K562 (cell line): ENCODE data around the gene EVC. TPM values are rescaled to one million over a fixed set of nuclear protein-coding genes. Genes with fewer than 3 reads are reported as not detected.

Experiments used
- ATAC-seq: fragments of 200-7000 bp; cut with Tn5 transposase; 3 replicates; pipeline ENCODE4 v1.9.1; 2020; ENCODE audit warnings: moderate library complexity
- BruUV-seq: library from RNA; stranded (reverse); fragments of 400-500 nt; replicated peaks from 2 replicates; lab custom pipeline; 2021; lab: Mats Ljungman, UMichigan
- CTCF ChIA-PET: fragments of 300-600 bp; formaldehyde crosslinking; extraction: SDS; loops from one replicate; lab custom pipeline; 2021; ENCODE audit warnings: low intra/inter-chr PET ratio; lab: Yijun Ruan, JAX
- POLR2A ChIA-PET: fragments of 300-600, 350-650 bp; sonication (Branson Sonifier 250); formaldehyde crosslinking; extraction: SDS; loops from one replicate; lab custom pipeline; 2021; ENCODE audit warnings: antibody characterized with exemption, inconsistent platforms; lab: Yijun Ruan, JAX
- DNase-seq, 4 experiments: peaks; one replicate each; pipeline versions ENCODE4 v3.0.0 to v3.0.0-alpha.2; 2011 to 2018; ENCODE audit warnings: low spot score in 3 of 4, mixed read lengths in 3 of 4; ENCODE audit errors: extremely low read depth in 1 of 4
- FAIRE-seq: peaks from 2 replicates; lab custom pipeline; 2011; peaks lifted over from hg19 to GRCh38; lab: Jason Lieb, UNC
- H2AFZ ChIP-seq: 2 replicates; pipeline ENCODE4 v1.6.0; 2011; ENCODE audit warnings: low read depth, low read length, control low read depth, inconsistent platforms
- H3K27ac ChIP-seq: fragments of 200-600 bp; 3 replicates; pipeline ENCODE4 v1.8.0; 2011; ENCODE audit warnings: low read depth, mild to moderate bottlenecking, control low read depth, inconsistent platforms, low read length, moderate library complexity, mixed read lengths; ENCODE audit errors: extremely low read depth
- H3K27me3 ChIP-seq, 2 experiments: fragments of 300-600 bp in 1 of 2; 2 replicates in 1 of 2; 3 replicates in 1 of 2; pipeline versions ENCODE4 v1.6.0 to v1.8.0; 2011; ENCODE audit warnings: inconsistent platforms in 2 of 2, low read length in 2 of 2, mild to moderate bottlenecking in 1 of 2, mixed read lengths in 1 of 2, moderate library complexity in 1 of 2; ENCODE audit not compliant: control insufficient read depth in 2 of 2, insufficient read depth in 2 of 2
- H3K36me3 ChIP-seq: fragments of 300-600 bp; 3 replicates; pipeline ENCODE4 v1.8.0; 2011; ENCODE audit warnings: mild to moderate bottlenecking, low read length, inconsistent platforms; ENCODE audit not compliant: control insufficient read depth, insufficient read depth
- H3K4me1 ChIP-seq, 2 experiments: fragments of 200-600 bp in 1 of 2; replicated peaks in 1 of 2; 2 replicates in 1 of 2; 3 replicates in 1 of 2; pipeline versions ENCODE4 v1.5.1 to v1.8.0; 2011; ENCODE audit warnings: inconsistent platforms in 2 of 2, low read length in 2 of 2, mild to moderate bottlenecking in 1 of 2, mixed read lengths in 1 of 2, moderate library complexity in 1 of 2; ENCODE audit not compliant: control insufficient read depth in 2 of 2, insufficient read depth in 2 of 2
- H3K4me2 ChIP-seq: 2 replicates; pipeline ENCODE4 v1.6.1; 2011; ENCODE audit warnings: low read length, control low read depth, inconsistent platforms, mixed read lengths; ENCODE audit not compliant: insufficient read depth
- H3K4me3 ChIP-seq: fragments of 200-600 bp; sonication (generic), shearing (Covaris generic); 2 replicates; pipeline ENCODE4 v1.5.1; 2016; ENCODE audit warnings: control low read depth, inconsistent platforms
- H3K79me2 ChIP-seq: fragments of 200-600 bp; 3 replicates; pipeline ENCODE4 v1.8.0; 2011; ENCODE audit warnings: low read length, inconsistent platforms; ENCODE audit not compliant: control insufficient read depth, insufficient read depth
- H3K9ac ChIP-seq, 2 experiments: 2 replicates each; pipeline versions ENCODE4 v1.6.0 to v1.6.1; 2011; ENCODE audit warnings: low read depth in 2 of 2, low read length in 2 of 2, control low read depth in 1 of 2, inconsistent platforms in 1 of 2, mild to moderate bottlenecking in 1 of 2, mixed read lengths in 1 of 2; ENCODE audit not compliant: insufficient read depth in 1 of 2
- H3K9me1 ChIP-seq: one replicate; pipeline ENCODE4 v1.6.0; 2011; ENCODE audit warnings: inconsistent platforms, mild to moderate bottlenecking, low read length, moderate library complexity; ENCODE audit not compliant: control insufficient read depth, insufficient read depth
- H3K9me3 ChIP-seq: replicated peaks from 2 replicates; pipeline ENCODE4 v1.5.1; 2011; ENCODE audit warnings: low read depth, low read length, inconsistent platforms; ENCODE audit not compliant: control insufficient read depth, insufficient read depth
- H4K20me1 ChIP-seq: replicated peaks from 2 replicates; pipeline ENCODE4 v1.6.1; 2011; ENCODE audit warnings: low read length, inconsistent platforms, mixed read lengths; ENCODE audit not compliant: control insufficient read depth, insufficient read depth
- BACH1 ChIP-seq: fragments of 200-800 bp; sonication (Bioruptor generic); IDR thresholded peaks from 2 replicates; pipeline ENCODE4 v1.6.1; 2016; ENCODE audit warnings: missing genetic modification characterization, missing compliant biosample characterization
- EGR1 ChIP-seq: fragments of 450-650 bp; conservative IDR thresholded peaks from 2 replicates; pipeline ENCODE4 v1.6.1; 2017; ENCODE audit warnings: mild to moderate bottlenecking
- MAZ ChIP-seq, 2 experiments: fragments of 450-650 bp in 1 of 2; sonication (generic) in 1 of 2; formaldehyde crosslinking; IDR thresholded peaks in 1 of 2; conservative IDR thresholded peaks in 1 of 2; 2 replicates each; pipeline versions ENCODE4 v1.4.0 to v1.5.0; 2020; ENCODE audit warnings: mild to moderate bottlenecking in 1 of 2, missing genetic modification reagents in 1 of 2
- PML ChIP-seq: IDR thresholded peaks from 2 replicates; pipeline ENCODE4 v1.6.1; 2012; ENCODE audit warnings: low read length, inconsistent platforms
- POU5F1 ChIP-seq: fragments of 150-350 bp; IDR thresholded peaks from 2 replicates; pipeline ENCODE4 v1.6.1; 2014; ENCODE audit warnings: borderline replicate concordance, low read length, low read depth, mild to moderate bottlenecking; ENCODE audit not compliant: partially characterized antibody
- SMAD1 ChIP-seq: fragments of 150-350 bp; IDR thresholded peaks from 2 replicates; pipeline ENCODE4 v1.6.1; 2014; ENCODE audit warnings: low read length, low read depth; ENCODE audit not compliant: partially characterized antibody
- SREBF2 ChIP-seq: sonication (generic); formaldehyde crosslinking; IDR thresholded peaks from 2 replicates; pipeline ENCODE4 v1.4.0; 2020; ENCODE audit warnings: mild to moderate bottlenecking, missing genetic modification reagents
- TGIF2 ChIP-seq: sonication (generic); formaldehyde crosslinking; IDR thresholded peaks from 2 replicates; pipeline ENCODE4 v1.8.1; 2022; ENCODE audit warnings: mild to moderate bottlenecking, missing genetic modification reagents, moderate library complexity
- ZNF347 ChIP-seq: fragments of 450-650 bp; formaldehyde crosslinking; IDR thresholded peaks from 2 replicates; pipeline ENCODE4 v1.4.0; 2020; ENCODE audit warnings: low read depth, mild to moderate bottlenecking, moderate library complexity
- ZNF551 ChIP-seq: fragments of 250-450 bp; sonication (Bioruptor Pico); IDR thresholded peaks from 2 replicates; pipeline ENCODE4 v1.5.0; 2021; ENCODE audit warnings: mild to moderate bottlenecking, moderate library complexity
- ZNF668 ChIP-seq: fragments of 250-450 bp; sonication (Bioruptor Pico); IDR thresholded peaks from 2 replicates; pipeline ENCODE4 v1.8.0; 2022; ENCODE audit warnings: mild to moderate bottlenecking, inconsistent platforms
- WGBS: fragments of 100-300 bp; shearing (Covaris generic); methylation state at CpG from one replicate; pipeline ENCODE4 v1.1.6; 2016; ENCODE audit warnings: low coverage, mixed read lengths; ENCODE audit not compliant: insufficient coverage; ENCODE audit errors: missing lambda C conversion rate; 5-methylcytosine and 5-hydroxymethylcytosine counted together
- in situ Hi-C: fragments of 300-500 bp; cut with MboI; formaldehyde crosslinking; loops from 4 replicates; pipeline ENCODE4 v1.15.0; 2018; ENCODE audit warnings: inconsistent platforms, mixed read lengths
- intact Hi-C: fragments of 100-400 bp; cut with micrococcal nuclease; formaldehyde crosslinking; loops from 2 replicates; pipeline ENCODE4 v1.14.2; 2022
- polyA plus RNA-seq, 8 experiments: library from polyadenylated mRNA; depleted of rRNA in 4 of 8; stranded (reverse) in 5 of 8; unstranded in 3 of 8; fragments of >200 nt; fragmentation: Nextera tagmentation in 2 of 8; fragmentation: Illumina TruSeq in 1 of 8; extraction: Ambion mirVana in 2 of 8; extraction: Trizol in 1 of 8; gene quantifications; 2 replicates each; pipeline versions ENCODE4 v1.2.1 to v1.2.3, GENCODE V29; 2011 to 2014; ENCODE audit warnings: inconsistent platforms in 1 of 8, missing spikeins in 1 of 8
- total RNA-seq, 7 experiments: library from RNA; depleted of rRNA in 6 of 7; stranded (reverse); fragments of >200 nt in 6 of 7; fragmentation: Illumina TruSeq in 2 of 7; extraction: Trizol in 2 of 7; gene quantifications; 2 replicates each; pipeline versions ENCODE4 v1.2.1 to v1.2.3, GENCODE V29; 2011 to 2021; ENCODE audit warnings: low replicate concordance in 1 of 7
- TF ChIP-seq, protein P1 (sequence below): sonication (generic); formaldehyde crosslinking; IDR thresholded peaks from 2 replicates; pipeline ENCODE4 v1.8.1; 2023; ENCODE audit warnings: missing genetic modification reagents, mild to moderate bottlenecking, borderline replicate concordance
- TF ChIP-seq, protein P2 (sequence below), 2 experiments: fragments of 450-650 bp in 1 of 2; sonication (generic) in 1 of 2; formaldehyde crosslinking in 1 of 2; IDR thresholded peaks in 1 of 2; conservative IDR thresholded peaks in 1 of 2; 2 replicates each; pipeline versions ENCODE4 v1.6.1 to v1.8.1; 2016 to 2023; ENCODE audit warnings: mild to moderate bottlenecking in 2 of 2, moderate library complexity in 2 of 2, inconsistent platforms in 1 of 2, missing genetic modification reagents in 1 of 2
- TF ChIP-seq, protein P3 (sequence below): fragments of 450-650 bp; formaldehyde crosslinking; IDR thresholded peaks from 2 replicates; pipeline ENCODE4 v1.4.0; 2022; ENCODE audit warnings: missing genetic modification characterization
- TF ChIP-seq, protein P4 (sequence below), 2 experiments: fragments of 450-650 bp in 1 of 2; sonication (generic) in 1 of 2; formaldehyde crosslinking; conservative IDR thresholded peaks; 2 replicates each; pipeline versions ENCODE4 v1.4.0 to v1.8.1; 2020 to 2022; ENCODE audit warnings: mild to moderate bottlenecking in 1 of 2, missing genetic modification reagents in 1 of 2

The EVC gene
- total and polyA plus RNA-seq, 9 of the 15 experiments (the other 6 are each of a cell fraction or from before 2014, with no cell fraction given), result 0.03 to 3.2 (median 1.1) TPM

DNA sequence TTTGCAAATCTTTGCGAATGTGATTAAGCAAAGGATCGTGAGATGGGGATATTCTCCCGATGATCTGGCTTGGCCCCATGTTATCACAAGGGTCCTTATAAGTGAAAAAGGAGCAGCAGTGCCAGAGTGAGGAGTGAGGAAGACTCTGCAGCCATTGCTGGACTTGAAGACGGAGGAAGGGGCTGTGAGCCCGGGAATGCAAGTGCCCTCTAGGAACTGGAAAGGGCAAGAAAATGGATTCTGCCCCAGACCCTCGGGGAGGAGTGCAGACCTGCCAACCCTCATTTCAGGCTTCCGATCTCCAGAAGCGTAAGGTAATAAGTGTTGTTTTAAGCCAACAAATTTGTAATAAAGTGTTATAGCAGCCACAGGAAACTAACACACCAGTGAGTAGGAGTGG is 76.3 kb downstream of the EVC start:
- no peak overlapping the region for H3K27ac ChIP-seq
- no peak overlapping the region for H3K9ac ChIP-seq
- no peak for DNase-seq
- no peaks in the 10 kb centered on the region for H3K9me1 ChIP-seq
- WGBS, result 21% methylated on average over 8 of the region's 8 CpGs
- H3K27me3 ChIP-seq, result peaks cover 0 to 7% of the 10 kb centered on the region in 2 experiments; a peak in 1 of 5 replicates
- no TSS peak for BruUV-seq
- H3K79me2 ChIP-seq, result no peaks in the 10 kb centered on the region
- H3K4me3 ChIP-seq, result no peak overlapping the region
- no peak for ATAC-seq
- CTCF ChIA-PET, result no interaction called here
- no peak for FAIRE-seq
- POLR2A ChIA-PET, result no interaction called here
- intact Hi-C loops (no loop called here), in situ Hi-C loops (no loop called here)
- no peak overlapping the region for H2AFZ ChIP-seq
- no peaks in the 10 kb centered on the region for H3K36me3 ChIP-seq
- H3K4me1 ChIP-seq, result no peaks in the 10 kb centered on the region
- H4K20me1 ChIP-seq, result no peaks in the 10 kb centered on the region
- no peak overlapping the region for H3K4me2 ChIP-seq
- TF ChIP-seq, protein P1, sequence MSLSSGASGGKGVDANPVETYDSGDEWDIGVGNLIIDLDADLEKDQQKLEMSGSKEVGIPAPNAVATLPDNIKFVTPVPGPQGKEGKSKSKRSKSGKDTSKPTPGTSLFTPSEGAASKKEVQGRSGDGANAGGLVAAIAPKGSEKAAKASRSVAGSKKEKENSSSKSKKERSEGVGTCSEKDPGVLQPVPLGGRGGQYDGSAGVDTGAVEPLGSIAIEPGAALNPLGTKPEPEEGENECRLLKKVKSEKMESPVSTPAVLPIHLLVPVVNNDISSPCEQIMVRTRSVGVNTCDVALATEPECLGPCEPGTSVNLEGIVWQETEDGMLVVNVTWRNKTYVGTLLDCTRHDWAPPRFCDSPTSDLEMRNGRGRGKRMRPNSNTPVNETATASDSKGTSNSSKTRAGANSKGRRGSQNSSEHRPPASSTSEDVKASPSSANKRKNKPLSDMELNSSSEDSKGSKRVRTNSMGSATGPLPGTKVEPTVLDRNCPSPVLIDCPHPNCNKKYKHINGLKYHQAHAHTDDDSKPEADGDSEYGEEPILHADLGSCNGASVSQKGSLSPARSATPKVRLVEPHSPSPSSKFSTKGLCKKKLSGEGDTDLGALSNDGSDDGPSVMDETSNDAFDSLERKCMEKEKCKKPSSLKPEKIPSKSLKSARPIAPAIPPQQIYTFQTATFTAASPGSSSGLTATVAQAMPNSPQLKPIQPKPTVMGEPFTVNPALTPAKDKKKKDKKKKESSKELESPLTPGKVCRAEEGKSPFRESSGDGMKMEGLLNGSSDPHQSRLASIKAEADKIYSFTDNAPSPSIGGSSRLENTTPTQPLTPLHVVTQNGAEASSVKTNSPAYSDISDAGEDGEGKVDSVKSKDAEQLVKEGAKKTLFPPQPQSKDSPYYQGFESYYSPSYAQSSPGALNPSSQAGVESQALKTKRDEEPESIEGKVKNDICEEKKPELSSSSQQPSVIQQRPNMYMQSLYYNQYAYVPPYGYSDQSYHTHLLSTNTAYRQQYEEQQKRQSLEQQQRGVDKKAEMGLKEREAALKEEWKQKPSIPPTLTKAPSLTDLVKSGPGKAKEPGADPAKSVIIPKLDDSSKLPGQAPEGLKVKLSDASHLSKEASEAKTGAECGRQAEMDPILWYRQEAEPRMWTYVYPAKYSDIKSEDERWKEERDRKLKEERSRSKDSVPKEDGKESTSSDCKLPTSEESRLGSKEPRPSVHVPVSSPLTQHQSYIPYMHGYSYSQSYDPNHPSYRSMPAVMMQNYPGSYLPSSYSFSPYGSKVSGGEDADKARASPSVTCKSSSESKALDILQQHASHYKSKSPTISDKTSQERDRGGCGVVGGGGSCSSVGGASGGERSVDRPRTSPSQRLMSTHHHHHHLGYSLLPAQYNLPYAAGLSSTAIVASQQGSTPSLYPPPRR (CRISPR knock-in tag), result no peak
- TF ChIP-seq BACH1 (tag), result no peak
- no peak for TF ChIP-seq SMAD1
- TF ChIP-seq, protein P2, sequence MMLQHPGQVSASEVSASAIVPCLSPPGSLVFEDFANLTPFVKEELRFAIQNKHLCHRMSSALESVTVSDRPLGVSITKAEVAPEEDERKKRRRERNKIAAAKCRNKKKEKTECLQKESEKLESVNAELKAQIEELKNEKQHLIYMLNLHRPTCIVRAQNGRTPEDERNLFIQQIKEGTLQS (IDR thresholded peaks at IDR 0.05), result no peak
- TF ChIP-seq, protein P2 (CRISPR knock-in tag; conservative IDR thresholded peaks at IDR 0.05), result no peak
- TF ChIP-seq ZNF347, result no peak
- no peak for TF ChIP-seq PML
- no peak for TF ChIP-seq ZNF668 (CRISPR knock-in tag)
- no peak for TF ChIP-seq EGR1
- no peak for TF ChIP-seq TGIF2
- no peak for TF ChIP-seq ZNF551 (CRISPR knock-in tag)
- TF ChIP-seq POU5F1, result no peak
- TF ChIP-seq MAZ (CRISPR knock-in tag; conservative IDR thresholded peaks at IDR 0.05 in 1 of 2, IDR thresholded peaks at IDR 0.05 in 1 of 2), result no peak
- TF ChIP-seq, protein P3, sequence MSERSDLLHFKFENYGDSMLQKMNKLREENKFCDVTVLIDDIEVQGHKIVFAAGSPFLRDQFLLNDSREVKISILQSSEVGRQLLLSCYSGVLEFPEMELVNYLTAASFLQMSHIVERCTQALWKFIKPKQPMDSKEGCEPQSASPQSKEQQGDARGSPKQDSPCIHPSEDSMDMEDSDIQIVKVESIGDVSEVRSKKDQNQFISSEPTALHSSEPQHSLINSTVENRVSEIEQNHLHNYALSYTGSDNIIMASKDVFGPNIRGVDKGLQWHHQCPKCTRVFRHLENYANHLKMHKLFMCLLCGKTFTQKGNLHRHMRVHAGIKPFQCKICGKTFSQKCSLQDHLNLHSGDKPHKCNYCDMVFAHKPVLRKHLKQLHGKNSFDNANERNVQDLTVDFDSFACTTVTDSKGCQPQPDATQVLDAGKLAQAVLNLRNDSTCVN (CRISPR knock-in tag), result no peak
- TF ChIP-seq, protein P4, sequence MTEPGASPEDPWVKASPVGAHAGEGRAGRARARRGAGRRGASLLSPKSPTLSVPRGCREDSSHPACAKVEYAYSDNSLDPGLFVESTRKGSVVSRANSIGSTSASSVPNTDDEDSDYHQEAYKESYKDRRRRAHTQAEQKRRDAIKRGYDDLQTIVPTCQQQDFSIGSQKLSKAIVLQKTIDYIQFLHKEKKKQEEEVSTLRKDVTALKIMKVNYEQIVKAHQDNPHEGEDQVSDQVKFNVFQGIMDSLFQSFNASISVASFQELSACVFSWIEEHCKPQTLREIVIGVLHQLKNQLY (CRISPR knock-in tag; conservative IDR thresholded peaks at IDR 0.05), result no peak
- no peak for TF ChIP-seq SREBF2 (CRISPR knock-in tag)
- H3K9me3 ChIP-seq, result no peaks in the 10 kb centered on the region
